IMR-90 (cell line): ENCODE results near the gene ATP1A1. TPM values are rescaled to one million over a fixed set of nuclear protein-coding genes. Genes with fewer than 3 reads are reported as not detected.

Experiments
- ATAC-seq: fragments of 200-7000 bp; cut with Tn5 transposase; 2 replicates; pipeline ENCODE4 v1.9.1; 2020; ENCODE audit warnings: low read depth, mild to moderate bottlenecking, moderate library complexity
- BruUV-seq: library from RNA; stranded (reverse); fragments of 400-500 nt; replicated peaks from 2 replicates; lab custom pipeline; 2021; lab: Mats Ljungman, UMichigan
- CTCF ChIA-PET: fragments of 300-600 bp; formaldehyde crosslinking; extraction: SDS; loops from one replicate; lab custom pipeline; 2021; ENCODE audit warnings: antibody characterized with exemption; lab: Yijun Ruan, JAX
- POLR2A ChIA-PET: fragments of 300-600 bp; sonication (Branson Sonifier 250); formaldehyde crosslinking; loops from one replicate; lab custom pipeline; 2022; ENCODE audit warnings: antibody characterized with exemption; ENCODE audit not compliant: unreplicated experiment; lab: Charles Lee
- DNase-seq: peaks from one replicate; pipeline ENCODE4 v3.0.0; 2013
- H2AFZ ChIP-seq: replicated peaks from 2 replicates; pipeline ENCODE3; 2013; ENCODE audit warnings: low read length, mild to moderate bottlenecking; ENCODE audit not compliant: poor library complexity
- H2AK5ac ChIP-seq: 2 replicates; pipeline ENCODE4 v1.6.1; 2013; ENCODE audit warnings: low read depth, low read length, inconsistent platforms
- H2AK9ac ChIP-seq: replicated peaks from 2 replicates; pipeline ENCODE3; 2013; ENCODE audit warnings: mild to moderate bottlenecking, low read depth, low read length, moderate library complexity; ENCODE audit not compliant: poor library complexity
- H2BK120ac ChIP-seq: 2 replicates; pipeline ENCODE4 v1.6.1; 2013; ENCODE audit warnings: low read depth, low read length, inconsistent platforms
- H2BK15ac ChIP-seq: 3 replicates; pipeline ENCODE4 v1.6.1; 2013; ENCODE audit warnings: low read depth, low read length, inconsistent platforms
- H2BK20ac ChIP-seq: 2 replicates; pipeline ENCODE4 v1.6.1; 2013; ENCODE audit warnings: low read depth, mild to moderate bottlenecking, inconsistent platforms, low read length, moderate library complexity
- H2BK5ac ChIP-seq: 2 replicates; pipeline ENCODE4 v1.6.1; 2013; ENCODE audit warnings: mild to moderate bottlenecking, low read depth, low read length, inconsistent platforms; ENCODE audit not compliant: poor library complexity, severe bottlenecking
- H3K14ac ChIP-seq: replicated peaks from 2 replicates; pipeline ENCODE4 v1.6.1; 2013; ENCODE audit warnings: low read depth, low read length, inconsistent platforms
- H3K18ac ChIP-seq: 2 replicates; pipeline ENCODE4 v1.6.1; 2013; ENCODE audit warnings: low read depth, low read length, control low read depth
- H3K23ac ChIP-seq: 2 replicates; pipeline ENCODE4 v1.6.1; 2013; ENCODE audit warnings: low read depth, low read length, inconsistent platforms
- H3K27ac ChIP-seq: 2 replicates; pipeline ENCODE4 v1.5.1; 2013; ENCODE audit warnings: mild to moderate bottlenecking, control low read depth, low read length; ENCODE audit not compliant: insufficient read depth
- H3K27me3 ChIP-seq: 2 replicates; pipeline ENCODE4 v1.6.1; 2013; ENCODE audit warnings: low read length; ENCODE audit not compliant: control insufficient read depth, insufficient read depth
- H3K36me3 ChIP-seq: 2 replicates; pipeline ENCODE4 v1.6.1; 2013; ENCODE audit warnings: low read length, mixed read lengths; ENCODE audit not compliant: control insufficient read depth, insufficient read depth
- H3K4ac ChIP-seq: 2 replicates; pipeline ENCODE4 v1.6.1; 2013; ENCODE audit warnings: low read depth, low read length, inconsistent platforms
- H3K4me1 ChIP-seq: 2 replicates; pipeline ENCODE4 v1.6.1; 2013; ENCODE audit warnings: low read length, mixed read lengths; ENCODE audit not compliant: control insufficient read depth, insufficient read depth
- H3K4me2 ChIP-seq: 2 replicates; pipeline ENCODE4 v1.6.1; 2013; ENCODE audit warnings: low read depth, mild to moderate bottlenecking, control low read depth, low read length, moderate library complexity
- H3K4me3 ChIP-seq: 2 replicates; pipeline ENCODE4 v1.5.1; 2013; ENCODE audit warnings: low read depth, mild to moderate bottlenecking, control low read depth, low read length, moderate library complexity; ENCODE audit not compliant: insufficient read depth
- H3K56ac ChIP-seq: 2 replicates; pipeline ENCODE4 v1.6.1; 2013; ENCODE audit warnings: low read length, inconsistent platforms; ENCODE audit not compliant: insufficient read depth; ENCODE audit errors: extremely low read depth
- H3K79me1 ChIP-seq, 2 experiments: 2 replicates each; pipeline ENCODE4 v1.6.1; 2013; ENCODE audit warnings: low read length in 2 of 2, inconsistent platforms in 1 of 2, low read depth in 1 of 2
- H3K9ac ChIP-seq: 2 replicates; pipeline ENCODE4 v1.6.1; 2013; ENCODE audit warnings: low read depth, low read length, control low read depth
- H3K9me1 ChIP-seq: 2 replicates; pipeline ENCODE4 v1.6.1; 2013; ENCODE audit warnings: low read length, inconsistent platforms; ENCODE audit not compliant: insufficient read depth
- H3K9me3 ChIP-seq: 2 replicates; pipeline ENCODE4 v1.6.1; 2013; ENCODE audit warnings: low read length; ENCODE audit not compliant: control insufficient read depth, insufficient read depth
- H4K20me1 ChIP-seq: 2 replicates; pipeline ENCODE4 v1.6.1; 2013; ENCODE audit warnings: low read length, inconsistent platforms; ENCODE audit not compliant: insufficient read depth
- H4K5ac ChIP-seq: 2 replicates; pipeline ENCODE4 v1.6.1; 2013; ENCODE audit warnings: mild to moderate bottlenecking, low read depth, low read length, control low read depth
- H4K8ac ChIP-seq, 2 experiments: 2 replicates each; pipeline ENCODE4 v1.6.1; 2013; ENCODE audit warnings: low read depth in 2 of 2, low read length in 2 of 2, control low read depth in 1 of 2, inconsistent platforms in 1 of 2
- H4K91ac ChIP-seq: 2 replicates; pipeline ENCODE4 v1.6.1; 2013; ENCODE audit warnings: low read depth, low read length, inconsistent platforms; ENCODE audit not compliant: insufficient read depth
- BHLHE40 ChIP-seq: fragments of 150-350 bp; IDR thresholded peaks from 2 replicates; pipeline ENCODE4 v1.6.1; 2016; ENCODE audit warnings: mild to moderate bottlenecking, low read depth, low read length
- CEBPB ChIP-seq: IDR thresholded peaks from 2 replicates; pipeline ENCODE4 v1.6.1; 2012; ENCODE audit warnings: low read depth, low read length, improper control_type of control experiment
- CTCF ChIP-seq: conservative IDR thresholded peaks from 2 replicates; pipeline ENCODE4 v1.5.1; 2012; ENCODE audit warnings: mild to moderate bottlenecking, low read depth, low read length, improper control_type of control experiment
- ELK1 ChIP-seq: fragments of 150-350 bp; IDR thresholded peaks from 2 replicates; pipeline ENCODE4 v1.6.1; 2016; ENCODE audit warnings: low read depth, mild to moderate bottlenecking, low read length, moderate library complexity, borderline replicate concordance
- FOS ChIP-seq: fragments of 150-350 bp; IDR thresholded peaks from 2 replicates; pipeline ENCODE4 v1.6.1; 2016; ENCODE audit warnings: low read depth, low read length
- MAFK ChIP-seq: IDR thresholded peaks from 2 replicates; pipeline ENCODE4 v1.6.1; 2012; ENCODE audit warnings: low read depth, low read length, improper control_type of control experiment
- MXI1 ChIP-seq: IDR thresholded peaks from 2 replicates; pipeline ENCODE4 v1.6.1; 2012; ENCODE audit warnings: low read depth, mild to moderate bottlenecking, low read length, moderate library complexity, borderline replicate concordance
- NFE2L2 ChIP-seq: fragments of 150-350 bp; IDR thresholded peaks from 2 replicates; pipeline ENCODE4 v1.6.1; 2016; ENCODE audit warnings: low read depth, mild to moderate bottlenecking, low read length
- POLR2A ChIP-seq: IDR thresholded peaks from 2 replicates; pipeline ENCODE4 v1.6.1; 2012; ENCODE audit warnings: mild to moderate bottlenecking, low read depth, low read length
- RAD21 ChIP-seq: IDR thresholded peaks from 2 replicates; pipeline ENCODE4 v1.6.1; 2012; ENCODE audit warnings: low read length, improper control_type of control experiment
- RFX5 ChIP-seq: IDR thresholded peaks from 2 replicates; pipeline ENCODE4 v1.8.0; 2012; ENCODE audit warnings: low read depth, mild to moderate bottlenecking, low read length, moderate library complexity
- SMC3 ChIP-seq: fragments of 150-350 bp; IDR thresholded peaks from 2 replicates; pipeline ENCODE4 v1.6.1; 2016; ENCODE audit warnings: low read depth, mild to moderate bottlenecking, antibody characterized with exemption, low read length, moderate library complexity
- USF2 ChIP-seq: fragments of 150-350 bp; IDR thresholded peaks from 2 replicates; pipeline ENCODE4 v1.6.1; 2017; ENCODE audit warnings: mild to moderate bottlenecking, antibody characterized with exemption, low read length, low read depth
- WGBS, 2 experiments: methylation state at CpG; one replicate each; pipeline versions ENCODE4 v1.1.5 to v1.1.7; 2013; ENCODE audit warnings: missing lambda C conversion rate in 2 of 2; ENCODE audit not compliant: insufficient read length in 1 of 2; ENCODE audit errors: extremely low coverage in 2 of 2; 5-methylcytosine and 5-hydroxymethylcytosine counted together
- dilution Hi-C: fragments of 300-500 bp; cut with HindIII; formaldehyde crosslinking; loops from one replicate; pipeline ENCODE4 v1.14.3; 2018; ENCODE audit warnings: low sequenced_read_pairs; ENCODE audit not compliant: unreplicated experiment
- in situ Hi-C: fragments of 300-500 bp; cut with MboI; formaldehyde crosslinking; loops from 3 replicates; pipeline ENCODE4 v1.14.3; 2019; ENCODE audit warnings: low sequenced_read_pairs, inconsistent platforms, mixed read lengths
- intact Hi-C: fragments of 100-400 bp; cut with micrococcal nuclease; formaldehyde crosslinking; loops from 2 replicates; pipeline ENCODE4 v1.10.0; 2022
- polyA plus RNA-seq, 3 experiments: library from polyadenylated mRNA; depleted of rRNA; stranded (reverse); fragments of >200 nt; gene quantifications; 2 replicates each; pipeline ENCODE4 v1.2.3, GENCODE V29; 2012; ENCODE audit warnings: low replicate concordance in 1 of 3
- total RNA-seq: library from RNA; depleted of rRNA; stranded (reverse); fragments of >200 nt; gene quantifications from 2 replicates; pipeline ENCODE4 v1.2.3, GENCODE V29; 2012

Gene ATP1A1
- total and polyA plus RNA-seq, 2 of the 4 experiments (the other 2 are of a cell fraction): 116 to 125 TPM

- Histone ChIP-seq H2AFZ (peak overlapping the region; percentile 95), H3K4ac (peak overlapping the region; percentile 63), H2BK20ac (no peak overlapping the region), H4K91ac (peak overlapping the region; percentile 31; the same call in 1 of the 2 replicates), H4K5ac (peak overlapping the region; percentile 37; the same call in 1 of the 2 replicates), H2BK15ac (no peak overlapping the region), H3K27ac (peak overlapping the region; percentile 80), H3K23ac (peak overlapping the region; percentile 41; the same call in 1 of the 2 replicates), H4K8ac (peak overlapping the region; percentile 68 to 72; a peak in 2 of 4 replicates), H3K18ac (peak overlapping the region; percentile 45), H2AK5ac (0 out of 2 replicates have a peak overlapping the region, but pooled peaks have one; percentile 74), H2BK5ac (peak overlapping the region; percentile 56), H3K27me3 (peaks cover 9% of the 10 kb centered on the region; the same call in 1 of the 2 replicates), H4K20me1 (peaks cover 37% of the 10 kb centered on the region), H3K36me3 (no peaks in the 10 kb centered on the region), H3K79me1 (peaks cover 4 to 41% of the 10 kb centered on the region in 2 experiments), H3K4me2 (peak overlapping the region; percentile 84), H3K14ac (peak overlapping the region; percentile 81), H3K9me1 (peaks cover 4% of the 10 kb centered on the region; the same call in 1 of the 2 replicates), H2BK120ac (peak overlapping the region; percentile 4; the same call in 1 of the 2 replicates), H3K4me3 (peak overlapping the region; percentile 92), H3K56ac (peak overlapping the region; percentile 51; the same call in 1 of the 2 replicates), H3K9ac (peak overlapping the region; percentile 90), H3K4me1 (peaks cover 21% of the 10 kb centered on the region), H3K9me3 (no peaks in the 10 kb centered on the region), H2AK9ac (peak overlapping the region; percentile 92)
- peak; percentile 24 for DNase-seq
- intact Hi-C loops: loop anchor here (1.0 to 5.0 kb wide), 2 partner anchors 45 to 221 kb away; no protein-coding TSS in a partner anchor
- ChIA-PET CTCF (no interaction called here), POLR2A (interaction anchor here (0.6 kb wide), 1 partner anchor 80 kb away, joined by 4 read pairs; no protein-coding TSS in a partner anchor)
- no TSS peak for BruUV-seq
- in situ Hi-C loops: no loop called here
- ATAC-seq: peak; percentile 53
- 1% methylated on average over 12 of the region's 84 CpGs; no CpG with 5 or more reads in 1 of the 2 experiments for WGBS, 2 experiments
- dilution Hi-C loops: no loop called here
- no peak for TF ChIP-seq RAD21
- no peak for TF ChIP-seq CEBPB
- no peak for TF ChIP-seq FOS
- TF ChIP-seq USF2: no peak
- TF ChIP-seq ELK1: no peak
- TF ChIP-seq BHLHE40: no peak
- no peak for TF ChIP-seq MXI1
- TF ChIP-seq POLR2A: no peak
- no peak for TF ChIP-seq RFX5
- no peak for TF ChIP-seq SMC3
- no peak for TF ChIP-seq CTCF
- no peak for TF ChIP-seq MAFK
- TF ChIP-seq NFE2L2: no peak
These were observed 648 bp downstream of the ATP1A1 start for GRCh38 chr1:116373431-116374352.
